Stimulated activated CD4-positive, alpha-beta T cell treated with anti-CD3 and anti-CD28 coated beads, Interleukin-1b, Interleukin-23, amount 100 ng/mL, for 48 hours (primary cell): ENCODE data around the gene OR6V1.
A peak's percentile ranks its signal among the peaks of the same experiment; 100 is the strongest.

Experiments used
- DNase-seq: peaks from one replicate; pipeline ENCODE4 v3.0.0-alpha.2; 2020

The OR6V1 gene, protein sequence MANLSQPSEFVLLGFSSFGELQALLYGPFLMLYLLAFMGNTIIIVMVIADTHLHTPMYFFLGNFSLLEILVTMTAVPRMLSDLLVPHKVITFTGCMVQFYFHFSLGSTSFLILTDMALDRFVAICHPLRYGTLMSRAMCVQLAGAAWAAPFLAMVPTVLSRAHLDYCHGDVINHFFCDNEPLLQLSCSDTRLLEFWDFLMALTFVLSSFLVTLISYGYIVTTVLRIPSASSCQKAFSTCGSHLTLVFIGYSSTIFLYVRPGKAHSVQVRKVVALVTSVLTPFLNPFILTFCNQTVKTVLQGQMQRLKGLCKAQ

DNA sequence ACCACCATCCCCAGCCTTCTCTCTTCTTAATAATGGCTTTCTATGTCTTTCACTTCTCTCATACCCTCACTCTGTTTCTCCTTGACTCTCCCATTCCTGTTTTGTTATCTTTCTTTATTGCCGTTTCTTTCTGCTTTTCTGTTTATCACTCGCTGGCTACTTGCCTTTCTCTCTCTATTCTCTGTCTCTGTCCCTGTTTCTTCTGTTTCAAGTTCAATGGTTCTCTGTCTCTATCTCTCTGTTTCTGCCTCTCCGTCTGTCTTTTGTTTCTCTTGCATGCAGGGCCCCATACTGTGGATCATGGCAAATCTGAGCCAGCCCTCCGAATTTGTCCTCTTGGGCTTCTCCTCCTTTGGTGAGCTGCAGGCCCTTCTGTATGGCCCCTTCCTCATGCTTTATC lies at the start of gene OR6V1:
OR6V1 (plus strand) TSS at position 301 of the 400 bp plus-strand sequence; CDS start at position 301, 0 bp downstream.
- no peak for DNase-seq

DNA sequence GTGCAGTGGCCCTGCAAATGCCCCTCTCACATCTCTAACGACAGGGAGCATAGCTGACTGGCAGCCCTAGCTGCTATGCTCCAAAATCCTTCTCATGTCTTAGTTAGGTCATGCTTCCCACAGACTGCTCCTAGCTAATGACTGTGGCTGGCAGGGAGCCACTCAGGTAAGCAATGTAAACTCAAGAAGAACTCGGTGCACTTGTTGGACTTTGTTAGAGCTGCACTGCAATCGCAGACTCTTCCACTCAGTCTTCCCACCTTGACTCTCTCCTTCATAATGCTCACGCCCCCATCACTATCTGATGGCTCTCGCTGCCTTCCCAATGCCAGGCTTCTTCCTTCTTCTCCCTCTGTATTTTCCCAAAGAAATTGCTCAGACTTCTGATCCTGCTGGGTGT lies 49.2 kb upstream of the OR6V1 start:
- no peak for DNase-seq

DNA sequence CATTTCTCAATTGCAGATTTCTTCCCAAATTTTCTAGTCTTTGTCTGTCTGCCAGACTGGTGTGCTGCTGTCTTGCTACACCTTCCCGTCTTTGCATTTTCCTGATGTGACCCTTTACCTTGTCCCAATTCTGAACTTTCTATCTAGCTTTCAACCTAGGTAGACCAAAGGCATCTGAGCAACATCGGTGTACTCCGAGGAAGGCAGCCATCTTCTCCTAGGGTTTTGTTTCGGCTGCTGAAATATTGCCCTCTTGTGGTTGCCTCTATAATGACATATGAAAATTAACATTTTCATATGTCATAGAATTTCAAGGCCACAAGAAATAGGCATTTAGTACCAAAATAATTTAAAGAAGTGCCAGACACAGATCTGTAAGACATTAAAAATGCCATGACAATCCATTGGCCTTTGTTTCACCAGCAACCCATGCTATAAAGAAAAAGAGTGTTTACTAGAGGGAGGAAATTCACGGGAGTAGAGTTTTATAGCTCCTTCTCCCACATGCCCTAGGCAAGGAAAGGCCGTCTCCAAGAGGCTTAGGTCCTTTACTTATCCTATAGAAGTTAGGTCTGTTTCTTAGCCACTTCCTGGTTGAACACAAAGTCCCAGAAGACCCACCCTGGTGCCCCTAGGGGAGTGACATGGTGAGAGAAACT lies 48.6 kb upstream of the OR6V1 start:
- peak; percentile 10 for DNase-seq

DNA sequence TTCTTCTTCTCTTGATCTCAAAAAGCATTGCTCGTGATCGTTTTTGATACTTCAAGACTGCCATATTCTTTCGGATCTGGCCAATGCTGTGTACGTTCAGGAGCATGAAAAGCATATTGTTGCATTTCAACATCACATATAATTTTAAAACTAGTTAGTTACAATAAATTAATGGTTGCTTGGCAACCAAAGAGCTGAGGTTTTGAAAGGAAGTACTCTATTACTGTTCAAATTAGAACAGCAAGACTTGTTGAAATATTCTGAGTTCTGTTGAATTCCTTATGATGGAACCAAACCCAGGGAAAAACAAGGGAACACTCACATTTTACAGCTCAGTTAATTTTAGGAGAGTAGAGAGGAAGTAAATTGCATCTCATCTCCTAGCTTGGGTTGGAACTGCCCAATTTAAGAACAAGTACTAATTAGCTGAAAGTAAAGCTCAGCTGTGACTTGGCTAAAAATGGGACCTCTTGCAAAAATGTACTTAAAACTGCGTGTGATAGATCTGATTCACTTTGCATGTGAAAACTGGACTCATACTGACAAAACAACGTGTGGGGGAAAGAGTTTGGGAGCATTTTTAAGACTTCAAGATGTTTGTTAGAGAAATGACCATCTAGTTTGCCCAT lies 46.4 kb upstream of the OR6V1 start:
- no peak for DNase-seq

DNA sequence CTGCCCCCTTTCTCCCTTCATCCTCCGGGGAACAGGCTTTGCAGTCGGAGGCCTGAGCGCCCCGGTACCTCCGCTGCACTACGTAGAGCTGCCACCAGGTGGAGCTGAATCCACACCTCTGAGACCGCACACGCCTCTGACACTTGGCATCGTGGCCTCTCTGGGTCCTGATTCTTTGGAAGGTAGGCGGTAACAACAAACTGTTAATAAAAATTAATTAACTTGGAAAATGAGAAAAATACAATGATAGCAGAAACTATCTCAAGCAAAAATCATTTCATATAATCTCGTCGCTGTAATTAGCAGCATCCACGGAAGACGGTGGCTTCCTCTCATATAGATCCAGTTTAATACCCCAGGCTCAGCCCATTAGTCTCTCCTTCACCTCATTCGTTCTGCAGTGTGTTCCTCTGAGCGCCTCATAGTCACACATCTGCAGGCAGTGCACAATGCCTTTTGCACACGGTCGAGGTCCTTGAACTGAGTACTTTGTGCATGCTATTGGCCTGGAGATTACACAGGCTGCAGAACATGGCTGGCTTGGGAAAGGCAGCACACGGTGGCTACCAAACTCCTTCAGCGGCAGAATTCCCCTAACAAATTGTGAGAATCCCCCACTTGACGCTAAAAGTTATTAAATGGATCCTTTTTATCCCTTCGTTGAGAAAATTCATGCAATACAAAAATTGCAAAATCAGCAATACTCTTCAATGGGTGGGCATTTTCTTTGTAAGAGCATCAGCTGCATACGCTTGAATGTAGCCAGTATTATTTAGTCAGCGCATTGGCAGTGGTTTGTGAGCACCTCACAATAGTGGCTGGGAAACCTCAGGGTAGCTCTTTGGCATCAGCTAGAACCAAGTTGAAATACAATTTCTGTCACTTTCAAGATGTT lies 43.9 kb upstream of the OR6V1 start:
- DNase-seq: peak; percentile 76

DNA sequence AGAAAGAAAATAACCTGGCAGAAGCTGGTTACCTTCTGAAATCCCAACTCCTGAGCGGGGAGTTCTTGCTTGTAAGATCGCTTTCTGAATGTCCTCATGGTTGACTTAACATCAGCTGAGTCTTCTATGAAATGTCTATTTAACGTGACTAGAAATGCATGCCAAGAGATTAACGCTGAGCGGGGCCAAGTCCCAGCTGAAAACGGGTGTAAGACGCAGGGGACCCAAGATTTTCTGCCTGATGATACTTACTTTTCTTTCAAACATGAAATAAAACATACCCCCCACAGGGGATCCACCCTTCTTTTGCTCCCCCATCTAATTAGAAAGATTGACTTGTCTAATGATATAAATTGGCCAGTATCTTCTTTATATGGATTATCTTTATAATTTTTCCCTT lies 40.1 kb upstream of the OR6V1 start:
- DNase-seq: no peak

DNA sequence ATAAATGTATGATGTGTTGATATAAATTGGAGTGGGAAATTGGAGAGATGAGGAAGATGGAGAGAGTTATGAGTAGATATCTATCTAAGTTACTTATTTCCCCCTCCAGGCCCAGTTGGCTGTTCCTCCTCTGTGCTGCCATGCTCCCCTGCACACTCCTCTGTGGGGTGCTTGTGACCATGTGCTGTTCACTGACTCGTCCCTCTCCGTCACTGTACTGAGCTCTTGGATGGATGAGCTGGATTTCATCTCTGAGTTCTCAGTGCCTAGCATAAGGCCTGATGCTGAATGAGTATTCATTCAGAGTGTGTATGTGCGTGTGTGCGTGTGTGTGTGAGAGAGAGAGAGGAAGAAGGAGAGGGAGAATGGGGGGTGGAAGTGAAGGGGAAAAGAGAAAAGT lies 39.7 kb upstream of the OR6V1 start:
- DNase-seq: no peak

DNA sequence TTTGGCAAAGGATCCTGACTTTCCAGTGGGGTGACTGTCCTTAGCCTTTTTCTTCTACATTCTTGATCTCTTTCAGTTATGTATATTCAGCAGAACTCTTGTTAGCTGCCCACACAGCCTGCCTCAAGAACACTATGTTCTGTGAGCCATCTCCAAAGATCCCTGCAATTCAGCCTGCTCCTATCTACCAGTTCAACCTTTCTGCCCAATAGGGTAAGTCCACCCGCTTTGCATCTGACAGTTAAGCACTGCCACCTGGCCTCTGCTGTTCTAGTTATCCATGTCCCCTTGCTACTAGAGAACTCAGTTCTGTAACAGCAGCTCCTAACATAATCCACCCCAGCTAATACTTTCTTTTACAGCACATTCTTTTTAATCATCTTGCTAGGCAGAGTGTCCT lies 38.7 kb upstream of the OR6V1 start:
- DNase-seq: no peak

DNA sequence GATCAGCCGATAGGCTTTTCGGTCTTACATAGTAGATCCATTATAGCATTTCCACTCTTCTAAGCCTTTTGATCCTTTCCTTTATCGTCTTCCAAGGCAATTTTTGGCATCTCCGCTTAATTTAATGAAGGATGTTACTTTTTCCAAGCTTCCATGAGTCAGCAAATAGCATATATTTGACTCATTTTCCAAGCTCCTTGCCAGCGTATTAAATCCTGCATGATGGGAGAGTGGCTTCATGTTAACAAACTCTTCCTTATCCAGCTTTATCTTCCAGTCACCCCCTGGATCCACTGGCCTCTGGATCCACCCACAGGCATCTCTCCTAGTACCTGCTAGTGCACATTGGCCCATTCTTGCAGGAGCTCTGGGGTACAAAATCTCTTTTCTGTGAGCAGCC lies 38.2 kb upstream of the OR6V1 start:
- no peak for DNase-seq

DNA sequence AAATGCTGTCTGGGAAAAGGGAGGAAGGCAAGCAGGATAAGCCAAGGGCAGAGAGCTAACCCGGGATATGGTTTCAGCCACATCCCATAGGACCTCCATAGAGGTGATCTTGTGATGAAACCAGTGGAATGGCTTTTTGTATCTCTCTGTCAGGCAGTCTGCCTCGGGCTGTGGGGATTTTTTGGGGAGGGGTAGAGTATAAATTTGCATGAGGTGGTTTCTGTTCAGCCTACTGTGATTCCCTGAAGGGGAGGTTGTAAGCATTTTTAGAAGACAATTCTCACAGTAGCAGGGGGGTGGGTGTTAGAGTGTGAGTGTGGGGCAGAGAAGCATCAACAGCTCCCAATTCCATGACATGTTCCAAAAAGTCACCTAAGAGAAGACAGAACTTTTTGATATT lies 37.1 kb upstream of the OR6V1 start:
- no peak for DNase-seq

DNA sequence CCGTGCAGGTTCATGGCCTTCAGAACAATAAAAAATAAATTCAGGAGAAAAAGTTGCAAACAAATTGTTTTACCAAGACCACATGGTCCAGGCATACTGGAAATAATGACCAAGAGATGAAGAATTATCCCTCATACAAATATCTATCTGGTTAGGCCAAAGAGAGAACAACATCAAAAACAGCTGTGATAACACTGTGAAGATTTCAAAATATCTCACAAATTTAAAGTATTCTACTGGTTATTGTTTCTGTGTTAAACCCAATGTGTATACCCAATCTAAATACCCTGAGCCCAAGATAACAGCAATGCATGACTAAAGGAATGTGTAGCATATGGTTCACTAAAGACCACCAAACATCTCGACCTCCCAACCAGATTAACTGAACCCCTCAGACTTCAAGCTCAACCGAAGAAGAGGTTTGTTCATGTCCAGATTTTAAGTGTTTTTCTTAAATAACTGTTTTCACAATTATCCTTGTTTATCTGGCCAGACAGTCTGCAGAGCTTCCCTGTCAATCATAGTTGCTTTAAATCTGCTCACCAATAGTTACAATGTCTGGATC lies 36.1 kb upstream of the OR6V1 start:
- no peak for DNase-seq

DNA sequence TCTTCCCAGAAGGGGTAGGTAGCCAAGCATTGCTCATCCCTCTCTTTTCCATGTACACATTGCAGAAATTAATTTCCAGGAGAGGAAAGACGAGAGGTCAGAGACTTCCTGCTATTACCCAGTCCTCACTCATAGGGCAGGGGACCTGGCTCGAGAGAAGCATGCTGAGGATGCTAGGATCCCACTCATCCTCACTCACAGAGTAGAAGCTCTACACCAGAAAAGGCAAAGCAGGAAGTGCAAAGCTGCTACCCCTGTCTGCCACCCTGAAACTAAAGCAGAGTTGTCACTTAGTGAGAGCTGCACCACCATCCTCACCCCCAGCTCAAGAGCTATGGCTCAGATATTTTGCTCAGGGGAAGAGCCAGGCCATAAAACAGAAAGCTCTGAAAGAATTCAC lies 35.1 kb upstream of the OR6V1 start:
- no peak for DNase-seq

DNA sequence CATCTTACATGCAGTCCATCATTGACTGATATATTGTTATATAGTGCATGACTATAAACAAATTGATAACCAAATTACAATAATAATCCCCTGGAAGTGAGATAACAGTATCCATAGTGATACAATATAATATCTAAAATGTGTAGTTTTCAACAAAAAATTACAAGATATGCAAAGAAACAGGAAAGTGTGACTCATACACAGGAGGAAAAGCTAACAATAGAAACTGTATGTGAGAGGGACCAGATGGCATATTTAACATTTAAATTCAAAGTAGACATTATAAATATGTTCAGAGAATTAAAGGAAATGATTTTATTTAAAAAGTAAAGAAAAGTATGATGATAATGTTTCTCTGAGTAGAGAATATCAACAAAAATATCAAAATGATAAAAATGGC lies 33.2 kb upstream of the OR6V1 start:
- no peak for DNase-seq

DNA sequence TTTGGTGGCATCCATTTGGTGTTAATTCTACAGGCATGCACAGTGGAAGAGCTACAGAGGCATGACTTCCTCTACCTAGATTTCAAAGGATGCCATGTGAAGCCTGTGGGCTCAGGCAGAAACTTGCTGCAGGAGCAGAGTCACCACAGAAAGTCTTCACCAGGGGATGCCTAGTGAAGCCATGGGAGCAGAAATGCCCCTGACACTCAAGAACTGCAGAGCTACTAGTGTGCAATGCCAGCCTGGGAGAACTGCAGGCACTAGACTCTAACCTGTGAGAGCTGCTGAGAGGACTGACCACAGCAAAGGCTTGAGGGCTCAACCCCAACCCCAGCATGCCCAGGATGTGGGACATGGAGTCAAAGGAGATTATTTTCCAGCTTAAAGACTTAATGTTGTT lies 29.1 kb upstream of the OR6V1 start:
- no peak for DNase-seq

DNA sequence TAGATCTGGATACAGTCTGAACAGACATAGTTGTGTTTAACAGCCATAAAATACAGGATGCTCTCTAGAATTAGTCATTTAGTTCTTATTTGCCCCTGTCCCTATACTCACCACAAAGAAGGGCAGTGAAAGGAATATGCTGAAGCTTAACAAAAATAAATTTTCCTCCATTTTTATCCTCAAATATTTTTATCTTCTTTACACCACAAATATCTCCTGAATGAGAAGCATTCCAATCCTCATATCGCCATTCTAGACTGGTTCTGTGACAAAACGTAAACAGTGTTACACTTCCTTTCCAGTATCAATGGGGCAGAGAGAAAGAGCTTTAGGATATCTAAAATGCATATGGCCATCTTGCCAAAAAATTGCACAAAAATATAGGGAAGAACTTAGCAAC lies 26.8 kb upstream of the OR6V1 start:
- no peak for DNase-seq

DNA sequence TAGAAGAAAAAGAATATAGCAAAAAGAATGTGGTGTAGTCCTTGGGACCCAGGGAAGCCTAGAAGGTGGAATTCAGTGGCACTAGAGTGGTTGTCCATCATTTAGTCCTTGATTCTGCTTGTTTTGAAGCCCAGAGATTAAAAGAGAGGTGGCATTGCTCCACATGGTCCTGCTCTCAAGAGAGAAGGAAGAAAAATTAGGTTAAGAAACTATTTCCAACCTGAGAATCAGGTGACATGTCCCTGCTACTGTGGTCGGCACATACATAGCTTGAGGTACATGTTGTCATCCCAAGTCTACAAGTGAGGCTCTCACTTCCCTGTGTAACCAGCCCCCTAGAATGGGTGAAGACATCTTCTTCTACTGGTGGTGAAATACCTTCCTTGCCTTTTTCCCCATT lies 25.1 kb upstream of the OR6V1 start, which contains the start of gene OR9A2:
OR9A2 (minus strand) TSS at position 101 of the 400 bp plus-strand sequence; CDS start at position 101, 0 bp downstream.
- no peak for DNase-seq

DNA sequence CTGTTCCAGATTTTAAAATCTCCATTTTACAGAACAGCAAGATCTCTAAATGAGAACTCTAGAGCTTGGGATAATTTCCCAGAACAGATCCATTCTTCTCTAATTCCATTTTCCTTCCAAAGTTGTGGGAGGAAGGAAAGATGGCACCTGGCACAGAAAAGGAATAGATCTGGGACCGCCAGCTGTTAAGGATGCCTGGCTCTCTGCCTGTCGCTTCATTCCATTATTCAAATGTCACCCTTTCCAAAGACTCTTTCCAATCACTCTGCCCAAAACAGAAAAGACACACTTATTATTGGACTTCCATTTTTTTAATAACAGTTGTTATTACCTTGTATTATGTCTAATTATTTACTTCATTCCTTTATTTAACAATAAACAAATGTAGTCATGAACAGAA lies 24.5 kb upstream of the OR6V1 start:
- DNase-seq: no peak

DNA sequence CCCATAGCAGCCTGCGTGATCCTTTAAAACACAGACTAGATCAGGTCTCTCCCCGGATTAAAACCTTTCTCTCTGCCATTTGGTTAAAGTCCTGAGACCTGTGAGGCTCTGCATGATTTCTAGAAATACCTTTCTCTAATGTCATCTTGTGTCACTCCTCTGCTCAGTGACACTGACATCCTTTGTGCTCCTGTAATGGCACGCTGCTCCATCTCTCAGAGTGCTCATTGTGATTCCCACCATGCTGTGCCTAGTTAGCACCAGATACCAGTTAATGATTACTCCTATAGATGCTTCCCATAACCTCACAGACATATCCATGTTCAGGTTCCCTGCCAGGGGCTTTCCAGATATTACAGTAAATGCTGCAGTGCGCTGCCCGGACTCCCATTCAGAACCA lies 13.5 kb upstream of the OR6V1 start:
- no peak for DNase-seq

DNA sequence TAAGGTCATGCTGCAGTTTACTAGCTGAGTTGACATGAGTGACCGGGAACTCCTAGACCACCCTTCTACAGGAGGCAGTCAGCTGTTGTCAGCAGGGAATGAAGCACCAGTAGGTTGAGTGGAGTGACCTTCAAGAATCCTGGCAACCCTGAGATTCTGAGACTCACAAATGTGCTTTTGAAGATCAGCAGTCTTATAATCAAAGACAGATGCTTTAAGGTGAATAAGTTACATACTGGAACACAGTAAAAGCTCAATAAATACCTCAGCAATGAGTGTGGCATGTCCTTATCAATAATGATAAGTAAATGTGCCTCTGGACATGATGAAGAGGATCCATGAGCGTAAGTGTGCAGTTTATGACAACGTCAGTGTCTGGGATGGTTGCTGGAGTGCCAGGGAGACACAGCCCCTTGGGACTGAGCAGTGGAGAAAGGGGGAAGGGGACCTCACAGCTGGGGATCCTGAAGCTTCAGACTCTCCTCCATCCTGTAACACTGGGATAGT lies 11.9 kb upstream of the OR6V1 start:
- DNase-seq: no peak

DNA sequence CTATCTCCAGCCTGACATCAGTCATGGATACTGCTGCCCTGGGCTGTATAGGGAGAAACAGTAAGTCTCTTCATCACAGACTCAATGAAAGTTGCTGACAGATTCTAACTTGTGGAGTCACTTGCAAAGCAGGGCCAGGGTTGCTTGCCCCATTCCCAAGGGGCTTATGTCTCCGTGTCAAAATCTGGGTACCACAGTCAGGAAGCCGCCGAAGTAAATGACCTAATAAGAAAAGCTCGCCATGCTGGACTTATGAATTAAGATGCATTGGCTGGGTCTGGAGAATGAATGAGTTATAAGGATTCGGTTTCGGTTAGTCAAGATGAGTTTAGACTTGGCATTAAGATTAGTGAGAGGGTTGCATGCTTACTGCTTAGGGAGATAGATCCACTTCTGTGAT lies 10.8 kb upstream of the OR6V1 start:
- DNase-seq: no peak

DNA sequence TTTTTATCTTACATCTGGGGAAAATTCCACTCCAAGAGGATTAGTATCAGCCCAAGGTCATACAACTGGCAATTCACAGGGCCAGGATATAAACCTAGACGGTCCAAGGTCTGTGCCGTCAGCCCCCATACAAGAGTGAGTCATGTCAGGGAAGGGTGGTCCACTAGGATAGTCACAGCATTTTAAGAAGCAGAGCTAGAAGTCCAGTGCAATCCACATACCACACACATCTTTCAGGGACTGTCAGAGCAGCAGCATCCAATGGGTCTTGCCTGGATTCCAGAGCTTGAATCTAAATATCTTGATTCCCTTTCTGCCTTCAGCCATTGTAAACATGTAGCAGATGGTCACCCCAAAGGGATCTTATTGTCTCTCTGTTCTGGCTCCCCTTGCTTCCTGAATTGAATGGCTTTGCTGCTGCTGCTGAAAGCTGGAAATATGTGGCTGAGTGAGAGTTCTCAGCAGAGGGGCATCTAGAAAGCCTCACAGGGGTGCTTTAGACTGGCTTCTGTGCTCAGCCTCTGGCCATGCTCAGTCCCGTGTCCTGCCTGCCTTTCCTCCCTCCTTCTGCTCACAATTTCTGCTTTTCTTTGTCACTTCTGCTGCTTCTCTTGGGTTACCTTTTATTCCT lies 9.9 kb upstream of the OR6V1 start:
- DNase-seq: no peak

DNA sequence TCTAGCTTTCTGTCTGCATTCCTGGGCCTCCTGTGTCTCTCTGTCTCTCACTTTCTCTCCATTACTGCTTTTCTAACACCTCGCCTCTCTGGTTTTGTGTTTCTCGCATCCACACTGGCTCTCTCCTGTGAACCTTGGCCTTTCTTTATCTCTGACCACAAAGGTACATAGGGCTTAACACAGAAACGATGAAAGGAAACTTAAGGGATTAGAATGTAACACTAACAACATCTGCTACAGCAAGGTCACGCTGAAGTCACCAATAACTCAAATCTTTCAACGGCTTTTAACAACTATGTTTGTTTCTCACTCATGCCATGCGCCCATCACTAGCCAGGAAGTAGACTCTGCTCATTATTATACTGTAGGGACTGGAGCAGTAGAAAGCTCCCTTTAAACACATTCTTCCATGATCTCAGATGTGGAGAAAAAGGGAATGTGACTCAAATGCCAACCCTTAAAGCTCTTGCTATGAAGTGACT lies 9.3 kb upstream of the OR6V1 start:
- no peak for DNase-seq
